GM19025 (cell line): Measurements from ENCODE around the gene TRIM14.
"Not testable (repeated sequence)": the region's sequence is repeated elsewhere in the genome, so short reads cannot be mapped to it uniquely, and the experiment has no call there.

Experiments
- ATAC-seq: cut with Tn5 transposase; IDR thresholded peaks from one replicate; pipeline ENCODE4 v1.9.1; 2021; ENCODE audit warnings: mild to moderate bottlenecking, low read depth, moderate library complexity; ENCODE audit not compliant: unreplicated experiment

Gene TRIM14

DNA sequence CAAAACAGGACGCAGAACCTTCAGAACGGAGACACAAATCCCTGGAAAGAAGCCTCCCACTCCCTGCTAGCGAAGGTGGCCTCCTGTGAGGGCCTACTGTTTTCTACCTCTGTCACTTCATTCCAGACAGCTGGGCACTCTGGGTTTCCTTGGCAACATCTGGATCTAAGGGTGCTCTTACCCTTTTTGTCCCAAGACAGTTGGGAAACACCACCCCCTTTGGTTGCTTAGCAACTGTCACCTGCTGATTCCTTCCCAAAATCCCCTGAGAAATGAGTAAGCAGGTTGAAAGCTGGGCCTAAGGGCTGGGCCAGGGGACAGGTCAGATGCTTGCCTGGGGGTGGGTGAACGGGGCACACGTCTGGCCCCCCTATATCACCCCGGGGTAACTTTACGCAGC is 33.1 kb downstream of the TRIM14 start:
- no peak for ATAC-seq

DNA sequence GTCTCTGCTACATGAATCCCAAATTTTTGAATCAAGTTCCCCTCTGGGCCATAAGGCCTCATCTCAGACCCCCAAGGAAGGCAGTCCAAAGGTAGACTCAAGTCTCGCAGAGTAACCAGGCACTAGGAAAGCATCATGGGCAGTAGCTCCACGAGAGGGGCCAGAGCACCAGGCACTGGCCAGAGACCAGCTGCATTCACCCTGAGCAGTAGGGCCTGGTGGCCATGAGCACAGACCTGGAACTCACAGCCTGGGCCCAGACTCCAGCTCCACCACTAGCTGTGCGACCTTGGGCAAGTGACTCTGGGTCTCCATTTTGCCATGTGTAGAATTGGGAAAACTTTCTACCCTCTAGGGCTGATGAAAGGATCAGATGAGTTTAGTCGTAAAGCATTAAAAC is 34.0 kb downstream of the TRIM14 start:
- ATAC-seq, result no peak

DNA sequence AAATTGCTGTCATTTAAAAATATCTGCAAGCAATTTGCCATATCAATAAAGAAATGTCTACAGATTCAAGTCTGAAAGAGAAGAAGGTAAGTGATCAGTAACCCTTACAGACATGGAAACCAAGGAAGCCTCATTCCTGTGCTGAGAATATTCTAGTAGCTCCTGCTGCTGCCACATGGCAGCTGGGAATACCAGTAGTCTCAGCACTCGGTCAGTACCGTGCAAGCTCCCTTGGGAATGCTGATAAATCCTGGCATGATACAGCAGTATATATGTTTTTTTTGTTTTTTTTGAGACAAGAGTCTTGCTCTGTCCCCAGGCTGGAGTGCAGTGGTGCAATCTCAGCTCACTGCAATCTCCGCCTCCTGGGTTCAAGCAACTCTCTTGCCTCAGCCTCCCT is 34.6 kb downstream of the TRIM14 start:
- ATAC-seq, result no peak

DNA sequence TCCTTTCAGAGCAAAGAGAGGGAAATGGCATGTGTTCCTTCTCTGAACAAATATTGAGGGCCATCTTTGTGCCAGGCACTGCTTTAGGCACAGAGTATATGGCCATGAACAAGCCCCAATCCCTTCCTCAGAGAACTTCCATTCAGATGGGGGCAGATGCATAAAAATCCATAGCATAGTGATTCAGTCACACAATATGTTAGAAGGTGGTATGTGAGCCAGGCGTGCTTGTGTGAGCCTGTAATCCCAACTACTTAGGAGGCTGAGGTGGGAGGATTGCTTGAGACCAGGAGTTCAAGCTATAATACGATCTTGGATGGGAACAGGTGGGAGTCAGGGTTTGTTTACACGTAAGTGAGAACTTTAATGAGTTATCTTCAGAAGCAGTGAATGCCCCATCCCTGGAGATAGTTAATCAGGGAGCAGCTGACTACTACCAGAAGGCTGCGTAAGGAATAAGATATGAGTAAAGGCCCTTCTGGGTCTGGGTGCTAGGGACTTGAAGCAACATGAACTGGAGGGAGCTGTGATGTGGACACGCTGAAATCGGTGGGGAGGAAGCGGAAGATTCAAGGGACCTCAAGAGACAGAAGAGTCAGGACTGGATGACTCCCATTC is 35.3 kb downstream of the TRIM14 start:
- ATAC-seq, result no peak

DNA sequence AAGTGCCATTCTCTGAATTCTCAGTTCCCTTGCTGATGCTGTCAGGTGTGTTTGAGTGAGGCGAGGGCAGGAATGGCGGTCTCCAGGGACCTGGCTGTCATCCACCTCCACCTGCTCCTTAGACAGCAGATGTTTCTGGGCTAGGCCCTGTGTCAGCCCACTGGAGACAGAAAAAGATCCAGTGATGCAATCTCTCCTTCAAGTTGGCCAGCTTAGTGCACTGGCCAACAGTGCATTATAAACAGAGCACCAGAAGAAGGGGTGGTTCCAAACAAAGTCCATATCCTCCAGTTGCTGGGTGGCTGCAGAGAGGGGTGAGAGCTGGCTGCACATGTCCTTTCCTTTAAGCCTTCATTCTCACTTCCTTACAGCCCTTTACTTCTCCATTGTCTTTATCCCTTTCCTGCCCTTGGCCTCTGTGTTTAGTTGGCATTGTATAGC is 35.9 kb downstream of the TRIM14 start:
- ATAC-seq, result no peak

DNA sequence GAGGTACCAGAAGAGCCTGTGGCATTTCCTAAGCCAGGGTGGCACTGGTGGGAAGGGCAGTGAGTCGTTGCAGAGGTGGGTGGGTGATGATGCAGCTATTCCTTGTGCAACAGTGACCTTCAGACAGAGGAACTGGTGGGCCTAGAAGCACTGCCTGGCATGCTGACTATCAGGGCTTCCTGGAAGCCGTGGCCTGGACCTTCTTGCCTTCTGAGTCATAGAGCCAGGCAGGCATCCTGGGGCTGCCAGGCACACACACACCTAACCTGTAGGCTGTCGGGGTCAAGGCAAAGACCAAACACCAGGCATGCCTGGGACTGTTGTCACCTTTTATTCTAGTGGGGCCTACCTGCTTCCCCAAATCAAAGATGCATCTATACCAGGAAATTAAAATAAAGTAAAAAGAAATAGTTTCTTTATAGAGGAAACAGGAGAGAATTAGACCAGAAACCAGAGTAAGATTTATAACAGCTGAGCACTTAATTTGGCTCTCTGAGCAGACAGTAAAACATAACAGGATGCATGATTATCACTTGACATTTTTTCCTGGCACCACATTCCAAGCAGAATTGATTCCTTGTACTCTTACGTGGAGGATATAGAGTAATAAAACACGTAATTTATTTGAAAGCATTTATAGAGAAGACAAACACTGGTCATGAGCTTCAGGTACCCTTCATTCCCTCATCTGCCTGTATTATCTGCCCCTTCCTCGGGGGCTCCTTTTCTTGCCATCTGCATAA is 37.4 kb downstream of the TRIM14 start:
- no peak for ATAC-seq

DNA sequence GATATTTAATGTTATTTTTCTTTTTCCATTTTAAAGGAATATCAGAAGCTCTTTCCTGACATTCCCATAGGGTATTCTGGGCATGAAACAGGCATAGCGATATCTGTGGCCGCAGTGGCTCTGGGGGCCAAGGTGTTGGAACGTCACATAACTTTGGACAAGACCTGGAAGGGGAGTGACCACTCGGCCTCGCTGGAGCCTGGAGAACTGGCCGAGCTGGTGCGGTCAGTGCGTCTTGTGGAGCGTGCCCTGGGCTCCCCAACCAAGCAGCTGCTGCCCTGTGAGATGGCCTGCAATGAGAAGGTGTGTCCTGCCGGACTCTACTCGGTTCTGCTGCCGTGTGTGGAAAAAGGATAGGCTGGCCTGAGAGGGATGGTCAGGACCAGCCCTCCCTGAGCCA is 38.2 kb downstream of the TRIM14 start:
- no peak for ATAC-seq

DNA sequence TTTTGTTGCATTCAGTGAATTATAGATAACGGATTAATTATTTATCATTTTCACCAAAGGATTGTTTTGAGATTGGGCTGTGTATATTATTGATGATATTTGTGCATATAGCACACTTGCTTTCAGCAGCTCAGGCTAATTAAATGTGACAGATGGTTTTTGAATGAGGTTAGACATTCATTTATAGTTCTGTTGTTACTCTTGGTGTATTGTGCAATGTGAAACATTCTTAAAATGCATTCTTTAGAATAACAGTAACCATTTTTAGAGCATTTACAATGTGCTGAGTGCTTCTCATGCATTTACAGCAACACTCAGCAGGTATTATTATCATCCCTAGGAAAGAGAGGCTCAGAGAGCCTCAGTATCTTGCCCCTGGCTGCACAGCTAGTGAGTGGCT is 38.7 kb downstream of the TRIM14 start:
- no peak for ATAC-seq

DNA sequence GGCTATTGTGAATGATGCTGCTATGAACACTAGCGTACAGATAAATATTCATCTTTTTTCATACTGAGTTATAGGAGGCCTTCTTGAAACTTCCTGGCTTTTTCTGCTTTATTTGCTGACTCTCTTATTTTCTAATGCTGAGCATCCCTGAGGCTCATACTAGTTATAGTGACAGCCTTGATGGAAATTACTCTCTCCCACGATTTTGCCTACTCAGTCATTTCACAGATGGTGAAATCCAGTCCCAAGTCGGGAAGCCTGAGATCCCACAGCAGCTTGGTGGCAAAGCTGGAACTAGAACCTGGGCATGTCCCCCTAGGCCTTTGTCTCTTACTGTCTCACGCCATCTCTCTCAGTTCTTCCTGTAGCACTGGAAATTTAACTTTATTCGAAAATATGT is 40.1 kb downstream of the TRIM14 start:
- no peak for ATAC-seq

DNA sequence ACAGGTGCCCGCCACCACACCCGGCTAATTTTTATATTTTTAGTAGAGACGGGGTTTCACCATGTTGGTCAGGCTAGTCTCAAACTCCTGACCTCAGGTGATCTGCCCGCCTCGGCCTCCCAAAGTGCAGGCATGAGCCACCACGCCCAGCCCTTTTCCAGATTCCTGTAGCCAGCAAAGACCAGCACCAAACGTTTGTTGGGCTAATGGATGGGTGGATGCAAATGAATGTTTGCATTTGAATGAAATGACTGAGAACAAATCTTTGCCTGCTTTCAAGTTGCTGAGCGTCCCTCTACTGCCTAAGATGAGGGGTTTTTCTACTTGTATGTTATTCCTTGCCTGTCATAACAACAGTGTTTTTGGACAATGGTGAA is 42.5 kb downstream of the TRIM14 start:
- ATAC-seq, result not testable (repeated sequence)

DNA sequence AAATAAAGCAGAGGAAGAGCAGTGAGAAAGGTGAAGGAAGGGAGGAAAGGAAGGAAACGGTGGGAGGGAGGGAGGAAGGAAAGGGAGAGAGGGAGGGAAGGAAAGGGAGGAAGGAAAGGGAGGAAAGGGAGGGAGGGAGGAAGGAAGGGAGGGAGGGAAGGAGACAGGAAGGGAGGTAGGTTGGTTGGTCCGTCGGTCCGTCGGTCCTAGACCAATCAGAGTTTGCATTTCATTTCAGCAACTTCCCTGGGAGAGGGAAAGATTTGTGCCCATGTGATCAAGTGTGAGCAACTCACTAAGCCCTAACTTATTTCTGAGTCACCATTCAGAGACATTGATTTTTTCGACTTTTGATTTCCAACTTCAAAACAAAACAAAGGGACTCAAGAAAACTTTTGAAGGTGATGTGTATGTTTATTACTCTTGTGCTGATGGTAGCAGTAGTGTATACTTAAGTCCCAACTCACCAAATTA is 43.7 kb downstream of the TRIM14 start:
- ATAC-seq, result no peak

DNA sequence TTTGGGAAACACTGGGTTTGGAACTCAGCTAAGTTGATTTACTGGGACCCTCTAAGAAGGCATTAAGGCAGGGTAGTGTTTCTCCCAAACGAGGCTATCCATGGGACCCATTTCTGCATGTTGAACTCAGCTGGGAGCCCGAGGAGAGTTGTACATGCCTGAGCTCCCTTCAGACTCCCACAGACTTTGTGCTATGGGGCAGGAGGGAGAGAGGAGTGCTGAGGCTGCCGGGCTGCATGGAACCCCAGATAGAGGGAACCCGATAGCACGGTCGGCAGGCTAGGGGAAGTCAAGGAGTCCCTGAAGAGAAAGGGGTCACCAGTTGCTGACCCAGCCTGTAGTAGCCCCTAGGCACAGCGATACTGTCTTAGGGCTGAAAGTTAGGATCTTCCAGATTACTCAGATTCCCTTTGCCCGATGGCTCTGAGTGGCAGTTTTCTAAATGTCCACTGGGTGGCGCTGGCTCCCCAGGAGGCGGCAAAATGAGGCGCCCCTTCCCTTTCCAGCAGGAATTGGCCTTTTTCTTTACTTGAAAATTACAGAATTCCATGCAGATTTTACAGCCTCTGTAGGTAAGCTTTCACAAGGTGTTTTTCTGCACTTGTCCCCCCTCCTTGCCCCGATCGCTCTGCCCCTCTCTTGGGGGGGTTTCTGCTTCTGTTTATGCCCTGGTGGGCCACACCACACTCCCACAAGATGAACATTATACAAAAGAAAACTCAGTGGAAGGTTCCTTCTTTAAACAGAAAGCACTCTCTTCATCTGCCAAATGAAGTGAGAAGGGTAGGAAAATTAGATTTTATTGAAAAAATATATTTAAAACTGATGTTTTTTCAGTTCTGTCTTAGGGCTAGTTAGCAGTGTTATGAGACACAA is 44.7 kb downstream of the TRIM14 start:
- no peak for ATAC-seq

DNA sequence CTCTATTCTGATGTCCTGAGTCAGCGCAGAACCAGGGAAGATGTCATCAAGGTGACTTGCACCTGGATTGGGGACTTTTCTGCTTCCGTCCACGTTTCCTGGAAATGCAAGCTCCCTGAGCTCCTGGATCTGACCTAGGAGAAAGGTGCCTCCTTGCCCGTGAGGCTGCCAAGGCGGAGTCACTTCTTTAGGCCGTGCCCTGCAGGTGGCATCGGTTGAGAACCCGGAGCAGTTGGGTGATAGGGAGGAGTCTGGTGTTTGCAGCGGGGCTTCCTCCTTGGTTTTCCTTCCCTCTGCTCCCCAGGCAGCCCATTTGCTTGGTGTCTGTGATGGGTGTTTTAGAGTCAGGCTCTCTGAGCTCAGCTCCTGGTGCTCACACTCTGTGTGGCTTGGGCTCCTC is 47.3 kb downstream of the TRIM14 start:
- no peak for ATAC-seq

DNA sequence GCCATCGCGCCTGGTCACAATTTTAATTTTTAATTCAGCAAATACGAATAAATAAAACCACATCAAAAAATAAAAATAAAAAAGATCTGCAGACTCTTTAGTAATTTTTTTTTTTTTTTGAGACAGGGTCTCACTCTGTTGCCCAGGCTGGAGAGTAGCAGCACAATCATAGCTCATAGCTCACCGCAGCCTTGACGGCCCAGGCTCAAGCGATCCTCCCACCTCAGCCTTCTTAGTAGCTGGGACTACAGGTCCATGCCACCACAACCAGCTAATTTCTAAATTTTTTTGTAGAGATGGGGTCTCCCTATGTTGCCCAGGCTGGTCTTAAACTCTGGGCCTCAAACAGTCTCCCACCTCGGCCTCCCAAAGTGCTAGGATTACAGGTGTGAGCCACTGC is 48.3 kb downstream of the TRIM14 start:
- ATAC-seq, result no peak

DNA sequence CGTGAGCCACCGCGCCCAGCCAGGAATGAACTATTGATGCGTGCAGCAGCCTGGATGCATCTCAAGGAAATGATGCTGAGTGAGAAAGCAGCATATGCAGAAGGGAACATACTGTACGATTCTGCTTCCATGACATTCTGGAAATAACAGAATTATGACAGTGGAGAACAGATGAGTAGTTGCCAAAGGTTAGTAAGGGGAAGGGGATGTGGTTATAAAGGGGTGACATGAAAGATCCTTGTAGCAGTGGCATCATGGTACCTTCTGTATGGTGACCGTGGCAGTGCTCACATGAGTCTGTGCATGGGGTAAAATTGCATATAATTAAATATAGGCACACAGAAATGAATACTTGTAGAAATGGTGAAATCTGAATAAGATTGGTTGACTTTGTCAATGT is 49.5 kb downstream of the TRIM14 start:
- ATAC-seq, result no peak

DNA sequence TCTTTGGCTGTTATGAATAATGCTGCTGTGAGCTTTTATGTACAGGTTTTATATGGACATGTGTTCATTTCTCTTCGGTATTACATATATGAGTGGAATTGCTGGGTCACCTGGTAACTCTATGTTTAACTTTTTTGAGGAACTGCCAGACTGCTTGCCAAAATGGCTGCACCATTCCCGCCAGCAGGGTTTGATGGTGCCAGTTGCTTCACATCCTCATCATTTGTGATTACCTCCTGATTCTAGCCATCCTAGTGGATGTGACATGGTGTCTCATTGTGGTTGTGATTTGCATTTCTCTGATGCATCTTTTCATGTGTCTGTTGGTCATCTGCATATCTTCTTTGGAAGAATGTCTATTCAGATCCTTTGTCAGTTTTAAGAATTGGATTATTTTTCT is 51.8 kb downstream of the TRIM14 start:
- no peak for ATAC-seq

DNA sequence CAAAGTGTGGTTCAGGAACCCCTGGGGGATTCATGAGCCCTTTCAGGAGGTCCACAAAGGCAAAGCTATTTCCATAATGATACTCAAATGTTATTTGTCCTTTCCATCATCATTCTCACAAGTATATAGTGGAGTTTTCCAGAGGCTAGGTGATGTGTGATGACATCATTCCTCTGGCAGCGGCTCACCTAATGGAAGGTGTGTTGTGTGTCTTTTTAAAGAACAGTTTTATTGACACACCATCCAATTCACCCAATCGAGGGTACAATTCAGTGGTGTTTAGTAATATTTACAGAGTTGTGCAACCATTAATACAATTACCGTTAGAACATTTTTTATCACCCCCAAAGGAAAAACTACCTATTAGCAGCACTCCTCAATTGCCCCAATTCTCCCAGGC is 52.8 kb downstream of the TRIM14 start:
- no peak for ATAC-seq

DNA sequence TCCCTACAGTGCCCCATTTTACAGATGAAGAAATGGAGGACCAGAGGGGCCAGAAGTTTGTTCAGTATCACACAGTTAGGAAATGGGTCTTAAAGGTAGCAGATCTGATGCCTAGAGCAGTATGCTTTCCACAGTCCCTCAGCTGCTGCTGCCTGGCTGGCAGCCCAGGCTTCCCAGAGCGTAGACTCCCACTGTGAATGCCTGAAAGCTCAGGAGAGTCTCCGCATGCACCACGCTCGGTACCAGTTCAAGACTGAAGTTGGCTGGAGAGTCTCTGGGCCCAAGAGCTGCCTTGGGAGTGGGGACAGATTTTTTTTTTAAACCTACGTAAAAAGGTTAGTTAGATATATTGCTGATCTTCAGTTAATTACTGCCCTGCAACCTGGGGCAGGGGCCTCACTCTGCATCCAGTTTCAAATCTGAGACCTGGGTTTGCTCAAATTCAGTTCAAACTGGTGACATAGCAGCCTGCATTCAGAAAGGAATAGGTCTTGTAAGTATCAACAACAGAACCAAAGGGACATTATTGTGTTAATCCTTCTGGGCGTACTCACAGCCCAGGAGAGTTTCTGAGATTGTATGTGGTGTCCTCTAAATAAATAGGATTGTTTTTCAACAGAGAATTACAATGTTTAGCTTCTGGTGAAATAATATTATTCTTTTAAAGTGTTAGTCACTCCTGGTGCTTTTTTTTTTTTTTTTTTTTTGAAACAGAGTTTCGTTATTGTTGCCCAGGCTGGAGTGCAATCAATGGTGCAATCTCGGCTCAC is 54.2 kb downstream of the TRIM14 start:
- ATAC-seq, result no peak

DNA sequence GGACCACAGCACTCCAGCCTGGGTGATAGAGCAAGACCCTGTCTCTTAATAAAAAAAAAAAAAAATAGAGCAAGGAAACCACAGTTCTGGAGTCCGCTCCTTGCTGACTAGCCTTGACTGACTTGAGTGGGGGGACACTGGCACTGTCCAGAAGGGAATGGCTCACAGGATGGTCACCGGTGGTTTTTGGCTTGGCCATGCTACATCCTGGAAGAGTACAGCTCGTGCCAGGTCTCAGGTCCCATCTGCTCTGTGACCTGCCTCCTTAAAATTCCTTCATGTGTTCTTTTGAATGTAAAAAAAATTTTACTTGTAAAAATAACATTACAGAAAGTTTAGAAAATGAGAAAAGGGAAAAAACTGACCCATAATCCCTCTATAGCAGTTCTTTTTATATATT is 56.9 kb downstream of the TRIM14 start:
- ATAC-seq, result no peak

DNA sequence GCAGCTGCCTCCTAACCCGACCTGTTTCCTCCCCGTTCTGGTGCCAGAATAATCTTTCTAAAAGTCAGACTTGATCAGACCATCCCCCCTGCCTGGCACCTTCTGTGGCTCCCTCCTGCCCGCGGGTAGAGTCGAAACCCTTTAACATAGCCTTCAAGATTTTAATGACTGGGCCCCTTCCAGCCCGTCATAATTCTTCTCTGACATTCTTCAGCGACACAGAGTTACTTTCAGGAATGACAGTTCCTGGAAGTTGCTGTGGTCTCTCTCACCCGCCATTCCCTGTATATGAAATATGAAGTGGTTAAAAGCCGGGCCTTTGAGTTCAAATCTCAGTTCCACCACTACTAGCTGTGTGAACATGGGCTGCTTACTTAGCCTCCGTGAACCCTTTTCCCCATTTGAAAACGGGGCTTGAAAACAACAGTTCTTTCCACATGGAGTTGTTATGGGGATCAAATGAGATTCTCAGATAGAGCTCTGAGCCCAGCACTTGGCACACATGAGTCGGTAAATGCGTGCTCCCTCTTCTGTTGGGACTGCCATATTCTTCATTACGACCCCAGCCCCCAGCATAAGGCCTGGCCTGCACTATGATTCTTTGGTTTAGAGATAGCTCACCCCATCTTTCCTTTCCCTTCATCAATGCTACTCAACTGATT is 61.8 kb downstream of the TRIM14 start:
- ATAC-seq, result no peak
